Activated T-helper 2 cell treated with anti-CD3 and anti-CD28 coated beads, Interferon-gamma antibody, Interleukin-2, Interleukin-4, amounts not matched to agents 10 μg/mL and 5 μg/mL and 100 μg/mL, durations not matched to agents 14 hours and 24 hours and 36 hours (primary cell): Measurements from ENCODE around the gene STUM. TPM values are rescaled to one million over a fixed set of nuclear protein-coding genes. Genes with fewer than 3 reads are reported as not detected.

Experiments
- DNase-seq: peaks from one replicate; pipeline ENCODE4 v3.0.0; 2021; ENCODE audit warnings: low spot score
- H3K27ac Mint-ChIP-seq: one replicate; pipeline ENCODE4 v1.8.0; 2021; ENCODE audit warnings: mixed read lengths
- H3K27me3 Mint-ChIP-seq: one replicate; pipeline ENCODE4 v1.8.0; 2021; ENCODE audit warnings: low read depth, mixed read lengths
- H3K36me3 Mint-ChIP-seq: one replicate; pipeline ENCODE4 v1.8.0; 2021; ENCODE audit warnings: low read depth, mixed read lengths
- H3K4me1 Mint-ChIP-seq: one replicate; pipeline ENCODE4 v1.8.0; 2021; ENCODE audit warnings: low read depth, mixed read lengths
- H3K4me3 Mint-ChIP-seq: one replicate; pipeline ENCODE4 v1.8.0; 2021; ENCODE audit warnings: low read depth, mild to moderate bottlenecking, moderate library complexity, mixed read lengths
- H3K9me3 Mint-ChIP-seq: one replicate; pipeline ENCODE4 v1.8.0; 2021; ENCODE audit warnings: mixed read lengths
- intact Hi-C: fragments of 100-400 bp; cut with micrococcal nuclease; formaldehyde crosslinking; loops from one replicate; pipeline ENCODE4 v1.15.1; 2023
- total RNA-seq: library from RNA; stranded (reverse); gene quantifications from 2 replicates; pipeline ENCODE4 v1.2.3, GENCODE V29; 2022

Gene STUM
- total RNA-seq, 1 donor from 2014 or later, result not detected

DNA sequence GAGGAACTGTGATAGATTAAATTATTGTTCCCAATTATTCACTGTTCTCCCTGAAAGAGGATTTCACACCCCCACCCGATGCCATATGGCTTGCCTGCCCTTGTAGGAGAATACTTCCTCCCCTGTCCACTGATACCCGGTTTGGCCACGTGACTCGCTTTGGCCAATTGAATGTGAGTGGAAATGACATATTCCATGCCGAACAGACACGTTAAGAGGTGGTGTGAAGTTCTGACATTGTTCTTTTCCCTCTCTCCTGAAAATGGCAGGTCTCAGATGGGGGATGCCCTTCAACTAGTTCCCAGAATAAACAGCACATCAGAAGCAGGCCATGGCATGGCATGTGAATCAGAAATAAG is 5.3 kb downstream of the STUM start:
- H3K27me3 Mint-ChIP-seq, result peaks cover 61% of the 10 kb centered on the region
- no peak overlapping the region for H3K27ac Mint-ChIP-seq
- intact Hi-C loops, result no loop called here
- H3K4me3 Mint-ChIP-seq, result no peak overlapping the region
- no peak for DNase-seq
- H3K4me1 Mint-ChIP-seq, result peaks cover 7% of the 10 kb centered on the region
- no peaks in the 10 kb centered on the region for H3K36me3 Mint-ChIP-seq
- no peaks in the 10 kb centered on the region for H3K9me3 Mint-ChIP-seq

DNA sequence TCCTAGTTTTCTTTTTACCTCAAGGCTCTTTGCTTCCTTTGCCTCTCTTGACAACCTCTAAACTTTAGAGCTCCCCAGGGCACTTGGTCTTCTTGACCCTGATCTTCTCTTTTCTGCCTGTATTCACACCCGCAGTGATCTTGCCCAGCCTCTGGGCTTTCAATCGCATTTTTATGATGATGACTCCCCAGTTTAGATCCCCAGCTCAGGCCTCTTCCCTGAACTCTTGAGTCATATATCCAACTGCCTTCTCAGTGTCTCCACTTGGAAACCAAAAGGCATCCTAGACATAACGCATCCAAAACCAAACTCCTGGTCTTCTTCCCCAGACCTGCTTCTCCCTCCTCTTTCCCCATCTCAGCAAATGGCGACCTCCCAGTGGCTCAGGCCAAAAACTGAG is 6.5 kb downstream of the STUM start:
- Mint-ChIP-seq H3K36me3 (no peaks in the 10 kb centered on the region), H3K27ac (no peak overlapping the region), H3K27me3 (peaks cover 54% of the 10 kb centered on the region), H3K4me3 (no peak overlapping the region), H3K9me3 (no peaks in the 10 kb centered on the region), H3K4me1 (peaks cover 3% of the 10 kb centered on the region)
- intact Hi-C loops, result no loop called here
- DNase-seq, result no peak

DNA sequence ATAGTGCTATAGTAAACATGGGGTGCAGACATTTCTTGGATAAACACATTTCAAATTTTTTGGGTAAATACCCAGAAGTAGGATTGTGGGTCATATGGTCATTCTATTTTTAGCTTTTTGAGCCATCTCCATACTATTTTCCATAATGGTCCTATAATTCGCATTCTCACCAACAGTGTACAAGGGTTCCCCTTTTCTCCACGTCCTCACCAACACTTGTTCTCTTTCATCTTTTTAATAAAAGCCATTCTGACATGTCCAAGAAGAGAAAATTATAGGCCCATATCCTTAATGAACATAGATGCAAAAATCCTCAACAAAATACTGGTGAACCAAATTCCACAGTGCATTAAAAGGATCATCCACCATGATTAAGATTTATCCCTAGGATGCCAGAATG is 8.9 kb downstream of the STUM start:
- intact Hi-C loops, result no loop called here
- Mint-ChIP-seq H3K9me3 (no peaks in the 10 kb centered on the region), H3K27me3 (peaks cover 42% of the 10 kb centered on the region), H3K4me1 (no peaks in the 10 kb centered on the region), H3K27ac (no peak overlapping the region), H3K36me3 (no peaks in the 10 kb centered on the region), H3K4me3 (no peak overlapping the region)
- DNase-seq, result no peak

DNA sequence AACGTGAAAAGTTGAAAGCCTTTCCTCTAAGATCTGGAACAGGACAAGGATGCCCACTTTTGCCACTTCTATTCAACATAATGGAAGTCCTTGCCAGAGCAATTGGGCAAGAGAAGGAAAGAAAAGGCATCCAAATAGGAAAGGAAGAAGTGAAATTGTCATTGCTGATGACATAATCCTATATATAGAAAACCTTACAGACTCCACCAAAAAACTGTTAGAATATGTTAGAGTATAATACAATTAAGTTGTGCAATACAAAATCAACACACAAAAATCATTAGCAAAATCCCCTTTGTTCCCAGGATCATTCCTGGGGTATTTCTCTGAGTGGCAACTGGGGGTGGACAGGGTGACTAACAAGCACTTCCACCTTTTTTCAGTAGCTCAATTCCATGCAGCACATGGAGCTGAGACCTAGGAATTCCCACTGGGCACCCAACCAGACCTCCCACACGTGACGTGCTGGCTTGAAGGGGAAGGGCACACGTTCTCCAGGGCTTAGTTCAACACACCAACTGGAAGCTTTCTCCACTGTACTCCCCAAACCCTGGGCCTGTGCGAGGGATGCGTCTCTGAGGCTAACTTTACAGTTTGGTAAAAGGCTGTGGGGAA is 9.6 kb downstream of the STUM start:
- no peaks in the 10 kb centered on the region for H3K36me3 Mint-ChIP-seq
- peaks cover 34% of the 10 kb centered on the region for H3K27me3 Mint-ChIP-seq
- H3K4me1 Mint-ChIP-seq, result no peaks in the 10 kb centered on the region
- no peak overlapping the region for H3K4me3 Mint-ChIP-seq
- H3K9me3 Mint-ChIP-seq, result no peaks in the 10 kb centered on the region
- H3K27ac Mint-ChIP-seq, result no peak overlapping the region
- intact Hi-C loops, result no loop called here
- DNase-seq, result no peak

DNA sequence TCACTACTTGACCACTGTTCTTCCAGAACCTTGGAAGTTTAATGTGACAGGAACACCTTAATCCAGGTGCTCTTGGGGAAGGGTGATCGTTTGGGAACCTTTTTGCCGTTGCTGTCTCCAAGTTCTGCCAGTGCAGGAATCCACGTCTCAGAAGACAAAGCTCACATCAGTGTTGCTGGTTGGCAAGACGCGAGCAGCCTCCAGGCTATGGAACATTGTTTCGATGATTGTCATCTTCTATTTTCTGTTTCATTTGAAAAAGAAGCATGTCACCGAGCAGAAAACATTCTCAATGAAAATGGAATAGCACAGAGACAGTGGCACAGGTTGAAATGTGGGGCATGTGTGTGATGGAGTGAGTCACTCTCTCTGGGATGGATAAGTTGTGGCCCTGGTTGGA is 11.7 kb downstream of the STUM start:
- Mint-ChIP-seq H3K4me3 (no peak overlapping the region), H3K27ac (no peak overlapping the region), H3K4me1 (no peaks in the 10 kb centered on the region), H3K36me3 (no peaks in the 10 kb centered on the region), H3K9me3 (no peaks in the 10 kb centered on the region), H3K27me3 (peaks cover 16% of the 10 kb centered on the region)
- intact Hi-C loops, result no loop called here
- DNase-seq, result no peak

DNA sequence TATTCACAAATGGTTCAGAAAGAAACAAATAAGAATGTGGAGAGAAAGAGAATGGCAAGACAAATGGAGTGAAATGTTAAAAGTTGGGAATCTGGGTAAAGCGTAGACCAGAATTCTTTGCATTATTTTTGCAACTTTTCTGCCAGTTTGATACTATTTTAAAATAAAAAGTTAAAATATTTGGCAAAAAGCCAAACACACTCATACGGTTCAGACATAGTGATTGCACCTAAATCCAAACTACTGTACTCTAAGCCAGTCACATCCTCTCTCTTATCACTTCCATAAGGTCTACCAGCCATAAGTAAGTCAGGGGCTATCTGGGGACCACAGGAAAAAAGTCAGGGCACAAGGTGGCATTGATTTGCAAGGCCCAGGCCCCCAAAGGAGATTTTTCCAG is 14.4 kb downstream of the STUM start:
- Mint-ChIP-seq H3K4me3 (no peak overlapping the region), H3K27ac (no peak overlapping the region), H3K27me3 (peaks cover 13% of the 10 kb centered on the region), H3K4me1 (no peaks in the 10 kb centered on the region), H3K36me3 (no peaks in the 10 kb centered on the region), H3K9me3 (no peaks in the 10 kb centered on the region)
- intact Hi-C loops, result no loop called here
- DNase-seq, result no peak

DNA sequence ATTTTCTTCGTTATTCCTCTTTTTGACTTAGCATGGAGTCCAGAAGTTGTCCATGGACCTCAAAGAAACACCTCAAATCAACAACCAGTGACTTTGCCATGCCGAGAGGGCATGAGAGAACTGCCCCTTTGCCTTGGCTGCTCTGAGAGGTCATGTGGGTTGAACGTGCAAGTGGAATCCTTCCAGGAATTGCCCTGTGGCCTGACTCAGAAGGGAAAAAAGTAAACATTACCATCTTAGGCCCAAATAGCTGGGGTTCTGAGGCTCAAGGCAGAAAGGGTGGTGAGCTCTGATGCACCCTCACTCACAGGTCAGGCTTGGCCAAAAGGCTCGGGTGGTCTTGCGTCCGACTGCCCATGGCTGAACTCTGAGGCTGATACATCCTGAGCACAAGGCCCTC is 15.1 kb downstream of the STUM start:
- Mint-ChIP-seq H3K27ac (no peak overlapping the region), H3K27me3 (peaks cover 13% of the 10 kb centered on the region), H3K36me3 (no peaks in the 10 kb centered on the region), H3K4me3 (no peak overlapping the region), H3K4me1 (no peaks in the 10 kb centered on the region), H3K9me3 (no peaks in the 10 kb centered on the region)
- no peak for DNase-seq
- intact Hi-C loops, result no loop called here

DNA sequence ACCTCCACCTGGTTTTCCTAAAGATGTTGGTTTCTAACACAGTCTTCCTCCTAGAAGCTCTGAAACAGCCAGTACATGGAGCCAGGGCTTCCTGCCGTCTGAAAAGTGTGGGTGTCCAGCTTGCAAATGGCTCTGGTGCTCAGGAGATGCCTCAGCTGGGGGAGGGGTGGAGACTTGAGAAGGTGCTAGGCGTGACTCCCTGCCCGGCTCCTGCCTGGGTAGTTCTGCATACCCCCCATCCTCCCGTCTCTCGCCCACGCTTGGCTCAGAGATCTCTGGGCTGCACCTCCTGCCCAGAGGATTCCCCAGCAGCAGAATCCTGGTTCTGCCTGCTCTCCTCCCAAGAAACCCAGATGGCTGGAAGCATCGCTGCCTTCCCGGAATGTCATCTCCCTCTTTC is 16.9 kb downstream of the STUM start:
- H3K4me3 Mint-ChIP-seq, result no peak overlapping the region
- intact Hi-C loops, result no loop called here

DNA sequence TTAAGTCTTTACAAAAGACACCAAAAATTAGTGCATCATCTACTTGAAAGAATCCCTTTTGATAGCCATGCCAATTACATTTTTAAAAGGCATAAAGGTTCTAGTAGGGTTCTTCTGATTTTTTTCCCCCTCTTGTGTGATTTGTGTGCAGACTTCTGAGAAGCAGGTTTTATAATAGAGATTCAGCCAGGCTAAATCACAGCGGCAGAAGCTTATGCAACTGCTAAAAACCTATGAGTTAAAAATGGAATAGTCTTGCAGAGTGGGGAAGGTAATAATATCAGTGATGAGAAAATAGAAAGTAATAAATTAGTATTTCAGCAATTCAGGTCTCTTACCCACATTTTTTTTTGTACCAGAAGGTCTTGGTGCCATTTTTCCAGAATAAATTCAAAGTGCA is 17.7 kb downstream of the STUM start:
- Mint-ChIP-seq H3K27me3 (peaks cover 9% of the 10 kb centered on the region), H3K36me3 (no peaks in the 10 kb centered on the region), H3K9me3 (no peaks in the 10 kb centered on the region), H3K27ac (no peak overlapping the region), H3K4me3 (no peak overlapping the region), H3K4me1 (no peaks in the 10 kb centered on the region)
- DNase-seq, result no peak
- intact Hi-C loops, result no loop called here

More for the DNA sequence above, 16.9 kb downstream of the STUM start:
- no peak for DNase-seq
- Mint-ChIP-seq H3K4me1 (no peaks in the 10 kb centered on the region), H3K27me3 (peaks cover 13% of the 10 kb centered on the region), H3K36me3 (no peaks in the 10 kb centered on the region), H3K27ac (no peak overlapping the region), H3K9me3 (no peaks in the 10 kb centered on the region)

DNA sequence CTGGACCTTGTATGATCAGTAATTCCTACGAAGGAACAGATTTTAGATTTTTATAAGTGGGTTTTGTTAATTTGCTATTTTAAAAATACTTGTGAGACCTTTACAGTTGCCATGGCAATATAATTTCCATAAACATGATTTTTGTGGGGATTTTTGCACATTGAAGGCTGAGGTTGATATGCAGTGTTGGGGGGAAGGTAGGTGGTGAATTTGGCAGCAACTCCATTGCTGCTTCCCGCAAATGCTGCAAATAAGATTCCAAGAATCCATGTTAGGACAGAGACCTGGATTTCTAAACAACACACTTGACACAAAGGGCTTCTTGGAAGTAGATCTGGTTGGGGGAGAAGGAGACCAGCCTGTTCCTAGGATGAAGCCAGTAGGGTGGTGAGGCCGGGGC is 18.2 kb downstream of the STUM start:
- Mint-ChIP-seq H3K4me1 (no peaks in the 10 kb centered on the region), H3K9me3 (no peaks in the 10 kb centered on the region), H3K27ac (no peak overlapping the region), H3K27me3 (peaks cover 4% of the 10 kb centered on the region), H3K4me3 (no peak overlapping the region), H3K36me3 (no peaks in the 10 kb centered on the region)
- DNase-seq, result no peak
- intact Hi-C loops, result no loop called here

DNA sequence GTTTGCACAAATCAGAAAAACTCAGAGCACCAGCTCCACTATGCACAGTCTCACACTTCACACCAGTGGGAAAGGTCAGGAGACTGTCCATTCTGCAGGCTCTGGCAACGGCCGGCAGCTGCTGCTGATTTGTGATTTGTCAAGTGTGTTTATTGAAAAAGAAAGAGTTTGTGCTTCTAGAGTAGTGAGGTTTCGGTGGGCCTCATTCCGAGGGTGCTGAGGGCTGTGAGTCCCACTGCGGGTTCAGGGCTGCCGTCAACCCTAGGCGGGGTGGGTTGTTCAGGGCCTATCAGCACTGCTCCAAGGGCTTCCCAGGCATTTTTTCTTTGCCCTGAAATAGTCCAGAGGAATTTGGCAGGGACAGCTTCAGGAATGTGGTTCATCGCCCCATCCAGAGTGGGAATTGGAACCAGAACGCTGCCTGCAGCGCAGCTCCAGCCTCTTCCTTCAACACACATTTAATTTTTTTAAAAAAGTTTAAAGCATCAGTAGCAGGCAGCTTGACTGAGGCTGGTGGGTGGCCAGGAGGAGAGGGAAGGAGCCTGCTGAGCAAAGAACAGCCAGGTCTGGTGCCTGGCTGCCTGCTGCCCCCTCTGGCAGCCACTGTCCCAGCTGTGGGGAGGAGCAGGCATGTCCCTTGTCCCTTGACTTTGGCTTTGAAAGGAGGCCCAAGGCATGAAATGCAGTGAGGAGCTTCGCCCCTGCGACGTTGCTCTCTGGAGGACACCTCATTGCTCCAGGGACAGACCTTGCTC is 19.7 kb downstream of the STUM start:
- Mint-ChIP-seq H3K27ac (no peak overlapping the region), H3K4me1 (no peaks in the 10 kb centered on the region), H3K36me3 (no peaks in the 10 kb centered on the region), H3K9me3 (no peaks in the 10 kb centered on the region), H3K4me3 (no peak overlapping the region), H3K27me3 (peaks cover 4% of the 10 kb centered on the region)
- no peak for DNase-seq
- intact Hi-C loops, result no loop called here

DNA sequence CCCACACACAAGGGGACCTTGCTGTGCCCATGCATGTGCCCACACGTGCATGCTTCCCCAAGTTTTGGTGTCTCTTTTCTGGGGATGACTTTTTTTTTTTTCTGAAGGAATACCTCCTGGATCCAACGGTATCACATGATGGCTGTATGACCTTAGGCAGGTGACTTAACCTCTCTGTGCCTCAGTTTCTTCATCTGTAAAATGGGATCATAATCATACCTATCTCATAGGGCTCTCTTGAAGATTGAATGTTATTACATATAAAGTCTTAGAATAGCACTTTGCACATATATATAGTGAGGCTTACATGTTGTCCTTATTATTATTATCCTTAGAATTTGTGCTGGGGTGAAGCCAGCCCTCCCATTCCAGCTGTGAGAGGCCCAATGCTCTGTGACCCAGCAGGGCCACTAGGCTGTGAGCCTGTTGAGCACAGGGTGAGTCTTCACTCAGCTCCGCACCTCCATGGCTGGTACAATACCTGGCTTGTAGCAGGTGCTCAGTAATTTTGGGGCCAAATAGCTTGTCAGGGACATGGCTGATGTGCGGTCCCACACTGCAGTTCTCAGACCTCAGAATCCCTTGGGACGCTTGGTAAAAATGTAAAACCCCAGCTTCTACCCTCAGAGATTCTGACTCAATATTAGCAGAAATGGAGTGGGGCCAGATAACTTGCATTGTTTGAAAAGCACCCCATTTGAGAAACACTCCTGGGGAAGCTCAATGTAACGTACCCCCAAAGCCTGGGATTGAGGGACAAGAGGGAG is 20.6 kb downstream of the STUM start:
- no peak for DNase-seq
- intact Hi-C loops, result no loop called here
- Mint-ChIP-seq H3K27ac (no peak overlapping the region), H3K4me3 (no peak overlapping the region), H3K27me3 (peaks cover 4% of the 10 kb centered on the region), H3K4me1 (no peaks in the 10 kb centered on the region), H3K36me3 (no peaks in the 10 kb centered on the region), H3K9me3 (no peaks in the 10 kb centered on the region)

DNA sequence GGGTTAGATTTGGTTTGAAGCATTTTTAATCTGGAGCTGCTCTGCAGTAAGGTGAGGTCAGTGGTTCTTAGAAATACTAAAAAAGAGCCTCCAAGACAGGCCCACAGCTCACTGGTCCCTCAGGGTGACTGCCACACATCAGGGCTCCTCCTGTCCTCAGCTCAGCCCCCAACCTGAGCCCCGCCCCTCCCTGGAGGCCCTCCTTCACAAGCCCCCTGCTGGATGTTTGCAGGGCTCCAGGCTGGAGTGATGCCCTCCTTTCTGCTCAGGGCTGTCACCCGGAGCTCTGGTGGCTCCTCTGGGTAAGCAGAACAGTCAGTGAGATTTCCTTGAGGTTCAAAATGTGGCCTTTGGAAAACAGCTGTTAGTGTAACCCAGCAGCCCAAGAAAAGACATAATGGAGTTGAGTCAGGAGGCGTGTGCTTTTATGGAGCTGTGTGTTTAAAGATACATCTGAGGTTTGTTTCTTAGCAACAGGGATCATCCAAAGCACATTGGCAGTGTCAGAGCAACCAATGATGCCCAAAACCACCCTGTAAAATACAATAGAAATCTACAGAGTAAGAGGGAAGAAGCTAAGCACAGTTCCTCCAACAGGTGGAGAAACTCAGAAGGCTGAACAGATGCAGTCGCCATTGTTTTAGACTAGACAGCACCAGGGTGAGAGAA is 21.4 kb downstream of the STUM start:
- Mint-ChIP-seq H3K36me3 (no peaks in the 10 kb centered on the region), H3K4me1 (no peaks in the 10 kb centered on the region), H3K27ac (no peak overlapping the region), H3K27me3 (peaks cover 4% of the 10 kb centered on the region), H3K9me3 (no peaks in the 10 kb centered on the region), H3K4me3 (no peak overlapping the region)
- DNase-seq, result no peak
- intact Hi-C loops, result no loop called here
